CD4-positive, alpha-beta T cell treated with Interleukin-1 beta for 1 hour (primary cell): ENCODE results near the gene PIH1D1.
"Not testable (repeated sequence)": the region's sequence is repeated elsewhere in the genome, so short reads cannot be mapped to it uniquely, and the experiment has no call there.

Source experiments
- DNase-seq, 2 donors: peaks; one replicate each; pipeline ENCODE4 v3.0.0-alpha.2; 2020 to 2022

PIH1D1 gene

GRCh38 chr19:49453013-49453756, 1.6 kb upstream of the PIH1D1 start, which contains the start of gene ALDH16A1:
Gene ALDH16A1 (plus strand): TSS chr19:49453225. CDS start chr19:49453332, 107 bp downstream.
- DNase-seq, result peak; percentile 98

GRCh38 chr19:49450405-49450804, 1.2 kb downstream of the PIH1D1 start:
- no peak for DNase-seq

- no peak for DNase-seq
Measured at GRCh38 chr19:49448432-49448786, 3.2 kb downstream of the PIH1D1 start.

GRCh38 chr19:49447485-49448431, 3.9 kb downstream of the PIH1D1 start:
- DNase-seq, result peak in 1 of 2 donors; percentile 19

- no peak for DNase-seq
Measured at GRCh38 chr19:49445997-49446396, 5.6 kb downstream of the PIH1D1 start.

- not testable (repeated sequence) for DNase-seq
Measured at GRCh38 chr19:49444100-49444700, 7.4 kb downstream of the PIH1D1 start.

- peak; percentile 93 for DNase-seq
Measured at GRCh38 chr19:49443366-49444099, 8.1 kb downstream of the PIH1D1 start.

- peak; percentile 43 to 60 for DNase-seq
Measured at GRCh38 chr19:49442771-49443365, 8.7 kb downstream of the PIH1D1 start.

- no peak for DNase-seq
Measured at GRCh38 chr19:49442354-49442753, 9.3 kb downstream of the PIH1D1 start.

- DNase-seq, result no peak
Measured at GRCh38 chr19:49441960-49442350, 9.7 kb downstream of the PIH1D1 start.

- peak; percentile 50 to 58 for DNase-seq
Measured at GRCh38 chr19:49441210-49441959, 10.2 kb downstream of the PIH1D1 start, which contains the start of gene SLC17A7. Gene SLC17A7 (minus strand): TSS chr19:49441527. CDS start chr19:49441379, 148 bp downstream.

GRCh38 chr19:49440439-49441209, 11.0 kb downstream of the PIH1D1 start:
- DNase-seq, result no peak

- DNase-seq, result no peak
Measured at GRCh38 chr19:49439836-49440235, 11.8 kb downstream of the PIH1D1 start.

- no peak for DNase-seq
Measured at GRCh38 chr19:49438261-49438660, 13.4 kb downstream of the PIH1D1 start.

- no peak for DNase-seq
Measured at GRCh38 chr19:49437231-49437630, 14.4 kb downstream of the PIH1D1 start.

GRCh38 chr19:49436381-49437017, 15.1 kb downstream of the PIH1D1 start:
- DNase-seq, result peak; percentile 54 to 67

- no peak for DNase-seq
Measured at GRCh38 chr19:49435670-49436069, 15.9 kb downstream of the PIH1D1 start.

GRCh38 chr19:49434907-49435583, 16.6 kb downstream of the PIH1D1 start:
- DNase-seq, result no peak

- DNase-seq, result no peak
Measured at GRCh38 chr19:49433240-49433901, 18.2 kb downstream of the PIH1D1 start.
